ENCODE results near the gene CCL18.
"Not testable (repeated sequence)": the region's sequence is repeated elsewhere in the genome, so short reads cannot be mapped to it uniquely, and the experiment has no call there.

The CCL18 gene

DNA sequence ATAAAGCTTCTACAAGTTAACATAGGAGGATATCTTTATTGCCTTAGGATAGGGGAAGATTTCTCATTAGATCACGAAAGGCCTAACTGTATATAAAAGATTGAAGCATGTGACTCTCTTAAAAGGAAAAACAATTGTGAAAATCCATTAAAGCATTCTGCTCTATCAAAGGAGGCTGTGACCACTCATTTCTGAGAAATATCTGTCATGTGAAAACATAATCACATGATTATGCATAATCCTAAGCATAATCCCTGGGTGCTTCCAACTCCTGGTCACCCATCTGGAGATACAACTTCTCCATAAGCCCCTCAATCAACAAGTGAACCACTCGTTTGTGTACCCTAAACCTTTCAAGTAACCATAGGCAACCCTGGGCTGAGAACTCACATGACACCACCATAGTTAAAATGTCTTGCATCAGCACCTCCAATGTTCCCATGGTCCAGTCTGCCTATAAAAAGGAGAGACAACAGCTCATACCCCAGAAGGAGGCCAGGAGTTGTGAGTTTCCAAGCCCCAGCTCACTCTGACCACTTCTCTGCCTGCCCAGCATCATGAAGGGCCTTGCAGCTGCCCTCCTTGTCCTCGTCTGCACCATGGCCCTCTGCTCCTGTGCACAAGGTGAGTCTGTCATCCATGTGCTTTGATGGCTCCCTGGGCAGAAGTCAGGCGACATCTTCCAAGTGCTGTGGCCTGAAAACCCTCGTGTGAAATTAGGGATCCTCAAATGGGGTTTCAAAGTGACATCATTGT, at the start of gene CCL18:
Gene CCL18 (plus strand): TSS at position 487 of the 756 bp plus-strand sequence. CDS start 71 bp downstream, at position 558.
- CTCF ChIA-PET: interaction anchor here (0.6 to 1.0 kb wide), 3 partner anchors 8 to 82 kb away, joined by 3 read pairs; no protein-coding TSS in a partner anchor
- DNase-seq (ENCODE audit: extremely low spot score): no peak
- TF ChIP-seq LEF1 (IDR thresholded peaks at IDR 0.05; ENCODE audit: borderline replicate concordance) (no peak), FOXM1 (IDR thresholded peaks at IDR 0.05; ENCODE audit: borderline replicate concordance) (no peak)

DNA sequence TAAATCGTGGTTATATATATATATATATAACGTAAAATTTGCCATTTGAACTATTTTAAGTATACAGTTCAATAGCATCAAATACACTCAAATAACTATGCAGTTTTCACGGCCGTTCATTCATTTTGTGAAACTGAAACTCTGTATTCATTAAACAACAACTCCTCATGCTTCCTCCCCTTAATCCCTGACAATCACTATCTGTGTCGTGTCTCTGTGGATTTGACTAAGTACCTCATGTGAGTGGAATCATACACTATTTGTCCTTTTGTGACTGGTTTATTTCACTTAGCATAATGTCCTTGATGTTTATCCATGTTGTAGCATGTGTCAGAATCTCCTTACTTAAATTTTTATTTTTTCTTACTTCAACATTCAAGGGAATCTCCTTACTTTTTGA, 49.1 kb upstream of the CCL18 start:
- ChIA-PET CTCF (no interaction called here), POLR2A (no interaction called here)
- TF ChIP-seq BHLHE40 (IDR thresholded peaks at IDR 0.05; ENCODE audit: borderline replicate concordance) (no peak), NFRKB (IDR thresholded peaks at IDR 0.05) (no peak), LEF1 (IDR thresholded peaks at IDR 0.05; ENCODE audit: borderline replicate concordance) (no peak)
- no peak for DNase-seq (ENCODE audit: extremely low spot score)

More for the DNA sequence above, at the start of gene CCL18:
- POLR2A ChIA-PET: interaction anchor here (0.6 kb wide), 1 partner anchor 1001 kb away, joined by 5 read pairs; no protein-coding TSS in a partner anchor

DNA sequence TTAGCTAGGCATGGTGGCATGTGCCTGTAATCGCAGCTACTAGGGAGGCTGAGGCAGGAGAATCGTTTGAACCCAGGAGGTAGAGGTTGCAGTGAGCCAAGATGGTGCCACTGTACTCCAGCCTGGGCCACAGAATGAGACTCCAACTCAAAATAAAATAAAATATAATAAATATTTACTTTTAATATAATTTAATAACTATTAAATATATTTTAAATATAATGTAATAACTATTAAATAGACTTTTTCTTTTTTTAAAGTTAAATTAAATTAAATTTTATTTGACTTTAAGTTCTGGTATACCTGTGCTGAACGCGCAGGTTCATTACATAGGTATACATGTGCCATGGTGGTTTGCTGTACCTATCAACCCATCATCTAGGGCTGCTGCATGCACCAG, 48.2 kb upstream of the CCL18 start:
- CTCF ChIA-PET; POLR2A ChIA-PET; DNase-seq (ENCODE audit: extremely low spot score): not testable (repeated sequence)

GRCh38 chr17:36016555-36016954, 47.5 kb upstream of the CCL18 start:
- TF ChIP-seq FOXM1 (IDR thresholded peaks at IDR 0.05; ENCODE audit: borderline replicate concordance) (no peak), CTBP1 (IDR thresholded peaks at IDR 0.05; ENCODE audit: borderline replicate concordance) (no peak), HDGF (IDR thresholded peaks at IDR 0.05; ENCODE audit: borderline replicate concordance) (no peak), ZNF384 (IDR thresholded peaks at IDR 0.05) (no peak), SUZ12 (IDR thresholded peaks at IDR 0.05) (no peak), ARNT (IDR thresholded peaks at IDR 0.05) (no peak), LEF1 (IDR thresholded peaks at IDR 0.05; ENCODE audit: borderline replicate concordance) (no peak), BHLHE40 (IDR thresholded peaks at IDR 0.05; ENCODE audit: borderline replicate concordance) (no peak), FOXA1 (IDR thresholded peaks at IDR 0.05) (no peak), FOXK2 (IDR thresholded peaks at IDR 0.05) (no peak), L3MBTL2 (conservative IDR thresholded peaks at IDR 0.05) (no peak), SP1 (IDR thresholded peaks at IDR 0.05) (no peak), NFRKB (IDR thresholded peaks at IDR 0.05) (no peak)
- TF ChIP-seq, protein P1, sequence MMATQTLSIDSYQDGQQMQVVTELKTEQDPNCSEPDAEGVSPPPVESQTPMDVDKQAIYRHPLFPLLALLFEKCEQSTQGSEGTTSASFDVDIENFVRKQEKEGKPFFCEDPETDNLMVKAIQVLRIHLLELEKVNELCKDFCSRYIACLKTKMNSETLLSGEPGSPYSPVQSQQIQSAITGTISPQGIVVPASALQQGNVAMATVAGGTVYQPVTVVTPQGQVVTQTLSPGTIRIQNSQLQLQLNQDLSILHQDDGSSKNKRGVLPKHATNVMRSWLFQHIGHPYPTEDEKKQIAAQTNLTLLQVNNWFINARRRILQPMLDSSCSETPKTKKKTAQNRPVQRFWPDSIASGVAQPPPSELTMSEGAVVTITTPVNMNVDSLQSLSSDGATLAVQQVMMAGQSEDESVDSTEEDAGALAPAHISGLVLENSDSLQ (IDR thresholded peaks at IDR 0.05): no peak
- CTCF ChIA-PET: interaction anchor here (0.7 kb wide), 1 partner anchor 39 kb away, joined by 3 read pairs; no protein-coding TSS in a partner anchor
- POLR2A ChIA-PET: no interaction called here
- no peak for DNase-seq (ENCODE audit: extremely low spot score)

- CTCF ChIA-PET: interaction anchor here (0.6 to 1.1 kb wide), 3 partner anchors 13 to 42 kb away, joined by 3 to 7 read pairs (median 3); no protein-coding TSS in a partner anchor
- no peak for DNase-seq (ENCODE audit: extremely low spot score)
- TF ChIP-seq SP1 (IDR thresholded peaks at IDR 0.05): no peak
- no peak for TF ChIP-seq ARNT (IDR thresholded peaks at IDR 0.05)
- no peak for TF ChIP-seq SUZ12 (IDR thresholded peaks at IDR 0.05)
- no peak for TF ChIP-seq CTBP1 (IDR thresholded peaks at IDR 0.05; ENCODE audit: borderline replicate concordance)
- TF ChIP-seq, protein P1 (IDR thresholded peaks at IDR 0.05): no peak
- TF ChIP-seq ELF4 (IDR thresholded peaks at IDR 0.05): no peak
- no peak for TF ChIP-seq FOXA1 (IDR thresholded peaks at IDR 0.05)
- TF ChIP-seq ZNF384 (IDR thresholded peaks at IDR 0.05): no peak
- no peak for TF ChIP-seq FOXK2 (IDR thresholded peaks at IDR 0.05)
- TF ChIP-seq FOXM1 (IDR thresholded peaks at IDR 0.05; ENCODE audit: borderline replicate concordance): no peak
- TF ChIP-seq HDGF (IDR thresholded peaks at IDR 0.05; ENCODE audit: borderline replicate concordance): no peak
- no peak for TF ChIP-seq TARDBP (IDR thresholded peaks at IDR 0.05)
- no peak for TF ChIP-seq BHLHE40 (IDR thresholded peaks at IDR 0.05; ENCODE audit: borderline replicate concordance)
- TF ChIP-seq LEF1 (IDR thresholded peaks at IDR 0.05; ENCODE audit: borderline replicate concordance): no peak
- no peak for TF ChIP-seq NFRKB (IDR thresholded peaks at IDR 0.05)
- TF ChIP-seq L3MBTL2 (conservative IDR thresholded peaks at IDR 0.05): no peak
- POLR2A ChIA-PET: no interaction called here
These were observed 46.3 kb upstream of the CCL18 start, which contains the start of gene CCL23 for GRCh38 chr17:36017799-36018198. Gene CCL23 (minus strand): TSS chr17:36017972. CDS start chr17:36017897, 75 bp downstream.

DNA sequence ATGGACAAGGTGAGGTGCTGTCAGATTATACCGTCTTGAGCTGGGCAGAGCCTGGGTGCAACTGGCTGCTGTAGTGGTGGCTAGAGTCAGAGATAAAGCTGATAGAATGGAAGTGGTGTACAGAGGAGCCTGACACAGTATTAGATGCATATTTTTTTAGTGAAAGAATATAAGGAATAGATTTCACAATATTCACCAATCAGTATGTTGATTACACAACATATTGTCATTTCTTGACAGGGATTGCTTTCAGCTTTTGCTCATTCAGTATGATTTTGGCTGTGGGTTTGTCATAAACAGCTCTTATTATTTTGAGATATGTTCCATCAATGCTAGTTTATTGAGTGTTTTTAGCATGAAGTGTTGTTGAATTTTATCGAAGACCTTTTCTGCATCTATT, 44.6 kb upstream of the CCL18 start:
- POLR2A ChIA-PET: no interaction called here
- CTCF ChIA-PET: no interaction called here
- no peak for TF ChIP-seq TARDBP (IDR thresholded peaks at IDR 0.05)

DNA sequence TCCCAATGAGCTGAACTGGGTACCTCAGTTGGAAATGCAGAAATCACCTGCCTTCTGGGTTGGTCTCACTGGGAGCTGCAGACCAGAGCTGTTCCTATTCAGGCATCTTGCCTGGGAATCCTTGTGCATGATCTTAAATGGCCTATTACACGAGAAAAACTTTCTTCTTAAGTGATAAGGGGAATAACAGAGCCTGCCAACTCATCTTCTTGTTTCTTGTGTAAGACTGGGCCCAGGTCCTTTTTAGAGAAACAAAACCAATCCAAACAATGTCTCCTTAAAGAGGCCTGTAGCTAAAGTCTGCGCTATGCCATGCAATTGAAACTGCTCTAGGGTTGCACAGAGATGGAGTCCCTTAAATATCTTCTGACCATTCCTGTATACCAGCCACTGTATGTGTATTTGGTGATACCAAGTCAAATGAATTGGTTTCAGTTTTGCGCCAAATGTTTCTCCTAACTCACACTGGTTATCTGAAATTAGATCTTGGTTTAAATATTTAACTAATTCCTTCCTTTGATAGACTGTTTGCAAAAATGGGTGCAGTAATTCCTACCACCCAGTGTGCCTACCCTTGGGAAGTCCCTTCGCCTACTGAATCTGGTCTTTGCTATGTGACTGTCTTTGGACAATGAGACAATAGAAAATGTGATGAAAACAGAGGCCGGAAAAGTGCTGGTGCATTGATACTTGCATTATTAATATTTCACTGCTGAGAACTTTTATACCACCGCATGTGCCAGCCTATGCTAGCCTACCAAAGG, 39.8 kb upstream of the CCL18 start:
- POLR2A ChIA-PET: no interaction called here
- no peak for DNase-seq (ENCODE audit: extremely low spot score)
- CTCF ChIA-PET: no interaction called here
- TF ChIP-seq FOXM1 (IDR thresholded peaks at IDR 0.05; ENCODE audit: borderline replicate concordance): no peak
- no peak for TF ChIP-seq ZNF384 (IDR thresholded peaks at IDR 0.05)
- no peak for TF ChIP-seq SUZ12 (IDR thresholded peaks at IDR 0.05)
- TF ChIP-seq ELF4 (IDR thresholded peaks at IDR 0.05): no peak
- TF ChIP-seq FOXK2 (IDR thresholded peaks at IDR 0.05): no peak

More for the DNA sequence above, 44.6 kb upstream of the CCL18 start:
- no peak for DNase-seq (ENCODE audit: extremely low spot score)

Data from HEK293T (cell line).